Stimulated activated memory B cell treated with anti-CD40 and anti-IgM and Interleukin-4, amounts not matched to agents 10 μg/mL and 1 μg/mL and 100 μg/mL, for 72 hours (primary cell): ENCODE measurements around the gene TLE7.

ENCODE experiments used
- ATAC-seq: fragments of 150-1000 bp; cut with Tn5 transposase; 2 replicates; pipeline ENCODE4 v1.10.0; 2021
- H3K27ac Mint-ChIP-seq: one replicate; pipeline ENCODE4 v1.8.0; 2022; ENCODE audit warnings: mild to moderate bottlenecking, mixed read lengths
- H3K27me3 Mint-ChIP-seq: one replicate; pipeline ENCODE4 v1.8.0; 2022; ENCODE audit warnings: mixed read lengths
- H3K36me3 Mint-ChIP-seq: one replicate; pipeline ENCODE4 v1.8.0; 2022; ENCODE audit warnings: mixed read lengths
- H3K4me1 Mint-ChIP-seq: one replicate; pipeline ENCODE4 v1.8.0; 2022; ENCODE audit warnings: mixed read lengths
- H3K4me3 Mint-ChIP-seq: one replicate; pipeline ENCODE4 v1.8.0; 2022; ENCODE audit warnings: mild to moderate bottlenecking, moderate library complexity, mixed read lengths
- H3K9me3 Mint-ChIP-seq: one replicate; pipeline ENCODE4 v1.8.0; 2022; ENCODE audit warnings: mixed read lengths

TLE7 gene

DNA sequence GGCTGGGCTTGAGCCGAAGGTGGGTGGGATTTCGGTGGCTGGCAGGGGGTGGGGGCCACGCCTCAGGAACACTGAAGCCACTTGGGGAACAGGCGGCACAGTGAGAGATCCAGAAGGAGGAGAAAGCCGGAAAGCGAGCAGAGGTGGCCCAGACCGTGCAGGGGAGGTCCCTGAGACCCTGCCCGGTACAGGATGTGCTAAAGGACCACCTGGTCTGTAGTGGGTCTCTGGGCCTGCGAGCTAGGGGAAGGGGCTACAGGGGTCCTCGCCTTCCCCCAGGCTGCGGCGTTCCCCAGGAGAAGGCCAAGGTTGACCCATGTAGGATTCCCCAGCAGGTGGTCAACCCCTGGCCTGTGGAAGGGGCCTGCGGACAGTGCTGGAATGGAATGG is at the start of gene TLE7:
TSS of gene TLE7 (minus strand) at position 4 of the 390 bp plus-strand sequence. CDS start 8,730 bp downstream, outside the sequence.
- Mint-ChIP-seq H3K36me3 (no peaks in the 10 kb centered on the region), H3K4me3 (no peak within 1 kb of the TSS)

DNA sequence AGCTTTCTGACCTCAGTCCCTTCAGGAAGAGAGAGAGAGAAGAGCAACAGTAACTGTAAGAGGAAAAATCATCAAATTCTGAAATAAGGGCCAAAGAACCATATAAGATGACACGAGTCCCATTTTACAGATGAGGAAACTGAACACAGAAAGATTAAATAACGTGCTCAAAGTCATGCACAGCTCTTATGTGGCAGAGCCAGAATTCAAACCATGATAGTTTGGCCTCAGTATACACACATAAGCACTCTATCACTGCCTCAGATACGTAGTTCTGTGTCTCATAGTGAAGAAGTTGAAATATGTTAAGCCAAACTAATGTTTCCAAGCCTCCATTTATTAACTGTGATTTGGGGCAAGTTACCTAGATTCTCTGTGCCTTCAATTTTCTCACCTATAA is 49.2 kb upstream of the TLE7 start:
- H3K27me3 Mint-ChIP-seq: no peaks in the 10 kb centered on the region
- H3K4me1 Mint-ChIP-seq: no peaks in the 10 kb centered on the region
- no peaks in the 10 kb centered on the region for H3K36me3 Mint-ChIP-seq
- no peak overlapping the region for H3K4me3 Mint-ChIP-seq
- H3K27ac Mint-ChIP-seq: no peak overlapping the region
- H3K9me3 Mint-ChIP-seq: peaks cover 3% of the 10 kb centered on the region
- ATAC-seq: no peak

More for the DNA sequence above, at the start of gene TLE7:
- Mint-ChIP-seq H3K9me3 (peaks cover 11% of the 10 kb centered on the region), H3K27ac (no peak within 1 kb of the TSS), H3K27me3 (peaks cover 34% of the 10 kb centered on the region), H3K4me1 (no peaks in the 10 kb centered on the region)
- no peak for ATAC-seq

DNA sequence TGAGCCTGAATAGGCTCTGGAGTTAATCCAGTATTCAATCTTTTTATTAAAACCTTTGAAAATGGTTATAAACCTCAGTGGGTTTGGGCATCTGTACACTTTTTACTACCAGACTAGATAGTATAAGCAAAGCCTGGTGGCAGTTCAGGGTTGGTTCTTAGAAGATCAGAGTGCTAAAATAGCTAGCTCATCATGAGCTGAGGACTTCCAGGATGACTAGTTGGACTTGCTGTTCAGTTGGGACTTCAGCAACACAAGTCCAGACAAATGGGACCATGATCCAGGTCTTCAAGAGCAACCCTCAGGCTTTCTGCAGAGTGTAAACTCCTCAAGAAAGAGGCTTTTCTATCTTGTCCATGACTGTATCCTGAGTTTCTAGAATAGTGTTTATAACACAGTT is 48.5 kb upstream of the TLE7 start:
- Mint-ChIP-seq H3K27me3 (no peaks in the 10 kb centered on the region), H3K27ac (no peak overlapping the region), H3K4me1 (no peaks in the 10 kb centered on the region), H3K4me3 (no peak overlapping the region), H3K9me3 (peaks cover 3% of the 10 kb centered on the region), H3K36me3 (no peaks in the 10 kb centered on the region)
- ATAC-seq: no peak

DNA sequence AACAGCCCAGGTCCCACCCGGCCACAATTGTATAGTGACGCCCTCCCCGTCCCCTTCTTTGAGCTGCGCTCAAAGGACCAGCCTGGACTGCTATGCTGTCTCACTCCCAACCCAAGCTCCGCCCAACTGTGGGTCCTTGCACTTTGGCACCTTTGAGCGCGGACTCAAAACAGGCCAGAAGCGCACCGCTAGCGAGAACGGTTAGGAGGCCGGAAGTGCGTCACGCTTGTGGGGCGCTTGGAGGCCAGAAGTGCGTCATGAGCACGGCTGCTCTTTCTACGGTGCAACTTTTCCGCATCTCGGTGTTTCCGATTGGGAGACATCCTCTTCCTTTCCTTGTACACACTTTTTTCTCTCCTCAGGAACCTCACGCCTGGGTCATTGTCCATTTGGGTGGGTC is 47.3 kb upstream of the TLE7 start, which contains the start of gene ZNF19:
TSS of gene ZNF19 (minus strand) at position 203 of the 400 bp plus-strand sequence. CDS start 7,210 bp downstream, outside the sequence.
- no peaks in the 10 kb centered on the region for H3K27me3 Mint-ChIP-seq
- no peak within 1 kb of the TSS for H3K27ac Mint-ChIP-seq
- H3K36me3 Mint-ChIP-seq: no peaks in the 10 kb centered on the region
- H3K4me3 Mint-ChIP-seq: no peak within 1 kb of the TSS
- H3K4me1 Mint-ChIP-seq: no peaks in the 10 kb centered on the region
- ATAC-seq: no peak
- H3K9me3 Mint-ChIP-seq: peaks cover 3% of the 10 kb centered on the region

DNA sequence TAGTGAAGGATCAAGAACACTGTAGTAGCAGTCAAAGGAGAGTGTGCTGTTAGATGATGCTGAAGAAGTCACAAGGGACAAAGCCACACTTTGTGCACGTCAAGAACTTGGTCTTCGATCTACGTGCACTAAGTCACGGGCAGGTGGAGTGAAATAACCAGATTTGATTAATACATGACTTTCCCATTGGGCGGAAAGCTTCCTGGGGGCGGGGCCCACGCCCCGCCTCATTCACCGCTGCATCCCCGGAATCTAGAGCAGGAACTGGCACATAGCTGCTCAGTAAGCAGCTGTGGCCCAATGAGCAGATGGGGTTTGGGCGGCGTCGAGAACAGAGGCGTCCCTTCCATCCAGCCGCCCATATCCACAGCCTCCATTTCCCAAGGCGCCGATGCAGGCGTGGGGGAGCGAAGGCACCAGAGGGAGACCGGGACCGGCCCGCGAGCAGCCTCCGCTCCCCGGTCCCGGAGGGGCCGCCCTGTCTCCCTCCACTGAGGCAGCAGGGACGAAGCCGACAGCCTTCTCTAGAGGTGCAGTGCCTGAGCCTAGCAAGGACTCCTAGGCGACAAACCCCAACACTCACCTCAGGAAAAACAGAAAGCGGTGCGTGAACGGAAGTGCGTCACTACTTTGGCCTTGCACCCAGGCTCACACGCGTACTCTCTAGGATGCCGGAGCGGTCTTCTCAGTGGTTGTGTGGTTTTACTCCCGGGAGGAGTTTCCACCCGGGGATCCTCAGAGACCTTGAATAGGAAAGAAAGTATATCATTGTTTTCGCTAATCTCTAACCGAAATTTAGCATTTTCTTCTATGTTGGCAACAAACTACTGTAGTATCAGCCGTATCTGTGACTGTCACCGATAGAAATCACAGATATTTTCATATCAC is 42.4 kb upstream of the TLE7 start:
- Mint-ChIP-seq H3K36me3 (peaks cover 9% of the 10 kb centered on the region), H3K9me3 (peaks cover 3% of the 10 kb centered on the region), H3K27ac (peak overlapping the region; percentile 95), H3K27me3 (no peaks in the 10 kb centered on the region), H3K4me1 (peaks cover 10% of the 10 kb centered on the region), H3K4me3 (peak overlapping the region; percentile 92)
- peak; percentile 95 for ATAC-seq

DNA sequence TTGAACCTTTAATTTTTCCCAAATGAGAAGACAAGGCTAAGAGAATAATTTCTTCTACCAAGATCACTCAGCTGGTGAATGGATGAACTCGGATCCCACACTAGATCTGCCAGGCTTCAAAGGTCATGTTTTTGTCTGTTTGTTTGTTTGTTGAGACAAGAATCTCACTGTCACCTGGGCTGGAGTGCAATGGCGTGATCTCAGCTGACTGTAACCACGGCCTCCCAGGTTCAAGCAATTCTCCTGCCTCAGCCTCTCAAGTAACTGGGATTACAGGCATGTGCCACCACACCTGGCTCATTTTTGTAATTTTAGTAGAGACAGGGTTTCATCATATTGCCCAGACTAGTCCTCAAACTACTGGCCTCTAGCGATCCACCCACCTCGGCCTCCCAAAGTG is 40.7 kb upstream of the TLE7 start:
- Mint-ChIP-seq H3K27me3 (no peaks in the 10 kb centered on the region), H3K4me3 (no peak overlapping the region), H3K4me1 (peaks cover 10% of the 10 kb centered on the region), H3K27ac (no peak overlapping the region), H3K9me3 (peaks cover 3% of the 10 kb centered on the region), H3K36me3 (peaks cover 14% of the 10 kb centered on the region)
- ATAC-seq: no peak

DNA sequence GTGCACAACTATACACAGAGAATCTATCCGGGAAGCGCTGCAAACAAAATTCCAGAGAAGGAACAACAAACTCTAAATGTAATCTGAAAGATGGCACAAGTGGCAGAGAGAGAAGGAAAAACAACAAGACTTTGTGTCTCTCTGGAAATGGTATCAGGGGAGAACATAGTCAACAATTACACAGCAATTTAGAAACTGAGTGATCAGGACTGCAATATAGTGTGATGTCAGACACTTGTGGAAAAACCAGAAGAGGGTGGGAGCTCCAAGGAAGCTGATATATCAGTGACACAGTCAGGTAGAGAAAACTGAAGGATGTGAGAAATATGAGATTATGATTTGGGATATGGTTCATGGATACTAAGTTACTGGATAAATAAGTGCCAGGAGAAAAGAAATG is 39.1 kb upstream of the TLE7 start:
- no peak overlapping the region for H3K27ac Mint-ChIP-seq
- H3K4me1 Mint-ChIP-seq: peaks cover 10% of the 10 kb centered on the region
- peaks cover 30% of the 10 kb centered on the region for H3K36me3 Mint-ChIP-seq
- no peak overlapping the region for H3K4me3 Mint-ChIP-seq
- no peak for ATAC-seq
- H3K27me3 Mint-ChIP-seq: no peaks in the 10 kb centered on the region
- H3K9me3 Mint-ChIP-seq: no peaks in the 10 kb centered on the region

DNA sequence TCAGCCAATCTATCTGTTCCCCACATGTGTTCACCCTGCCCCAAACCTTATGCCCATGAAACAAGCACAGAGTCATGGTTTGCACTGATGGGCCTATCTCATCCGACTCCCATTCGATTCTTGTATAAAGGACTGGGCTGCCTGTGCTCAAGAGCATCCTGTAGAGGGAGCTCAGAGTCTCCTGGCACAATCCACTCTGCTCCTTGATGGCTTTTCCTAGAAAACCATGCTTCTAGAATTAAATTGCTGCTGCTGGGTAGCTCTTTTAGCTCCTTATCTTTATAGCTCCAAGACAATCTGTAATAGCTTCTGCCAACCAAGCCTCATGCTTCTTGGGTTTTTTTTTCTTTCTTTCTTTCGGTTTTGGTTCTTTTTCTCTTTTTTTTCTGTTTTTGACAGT is 37.6 kb upstream of the TLE7 start:
- H3K27ac Mint-ChIP-seq: no peak overlapping the region
- H3K36me3 Mint-ChIP-seq: peaks cover 43% of the 10 kb centered on the region

DNA sequence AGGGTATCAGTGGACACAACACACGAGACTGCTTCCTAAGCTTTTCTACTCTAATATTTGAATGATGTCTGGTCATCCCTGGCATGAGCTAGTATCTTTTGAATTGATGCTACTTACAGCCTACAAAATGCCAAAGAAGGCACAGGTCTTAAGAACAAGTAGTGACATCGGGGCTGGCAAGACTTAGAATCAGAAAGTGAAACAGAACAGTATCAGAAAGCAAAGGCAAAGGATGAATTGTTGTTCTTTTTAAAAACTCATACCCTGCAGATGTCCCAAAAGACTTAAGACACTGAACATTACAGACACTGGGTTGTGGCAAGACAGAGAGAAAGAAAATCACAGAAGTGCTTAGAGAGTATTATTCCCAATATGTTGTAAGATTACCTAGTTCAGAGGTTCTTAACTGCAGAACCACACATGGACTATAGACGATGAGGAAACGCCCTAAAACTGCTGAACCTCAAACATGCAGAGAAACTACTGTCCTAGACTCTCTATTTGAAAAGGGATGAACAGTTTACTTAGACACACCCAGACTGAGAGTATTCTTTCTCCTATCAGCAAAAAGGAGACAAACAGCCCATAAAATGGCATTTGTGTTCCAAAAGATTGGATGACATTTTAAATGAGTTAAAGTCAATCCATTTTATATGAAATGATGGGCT is 34.7 kb upstream of the TLE7 start:
- Mint-ChIP-seq H3K4me1 (no peaks in the 10 kb centered on the region), H3K9me3 (no peaks in the 10 kb centered on the region), H3K4me3 (no peak overlapping the region), H3K36me3 (peaks cover 60% of the 10 kb centered on the region), H3K27ac (no peak overlapping the region), H3K27me3 (no peaks in the 10 kb centered on the region)
- ATAC-seq: no peak

More for the DNA sequence above, 37.6 kb upstream of the TLE7 start:
- H3K27me3 Mint-ChIP-seq: no peaks in the 10 kb centered on the region
- ATAC-seq: no peak
- no peaks in the 10 kb centered on the region for H3K9me3 Mint-ChIP-seq
- peaks cover 10% of the 10 kb centered on the region for H3K4me1 Mint-ChIP-seq
- no peak overlapping the region for H3K4me3 Mint-ChIP-seq

DNA sequence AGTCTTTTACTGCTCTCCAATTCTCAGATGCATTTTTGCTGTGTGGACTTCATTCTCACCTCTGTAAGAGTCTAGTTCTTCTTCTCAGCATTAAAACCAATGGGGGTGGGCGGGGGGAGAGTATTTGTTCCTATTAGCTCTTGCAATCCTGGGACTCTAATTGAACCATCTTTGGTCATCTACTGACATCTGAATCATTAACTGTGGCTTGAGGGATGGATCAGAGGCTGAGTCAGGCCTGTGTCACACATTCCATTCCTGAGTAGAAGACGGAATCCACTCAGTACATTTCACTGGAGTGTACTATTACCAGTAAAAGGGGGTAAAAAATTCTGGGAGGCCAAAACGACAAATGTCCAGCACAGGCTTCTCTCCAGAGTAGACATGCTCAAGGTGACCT is 33.0 kb upstream of the TLE7 start:
- Mint-ChIP-seq H3K36me3 (peaks cover 51% of the 10 kb centered on the region), H3K4me3 (no peak overlapping the region), H3K9me3 (no peaks in the 10 kb centered on the region), H3K27me3 (no peaks in the 10 kb centered on the region), H3K4me1 (no peaks in the 10 kb centered on the region), H3K27ac (no peak overlapping the region)
- no peak for ATAC-seq

DNA sequence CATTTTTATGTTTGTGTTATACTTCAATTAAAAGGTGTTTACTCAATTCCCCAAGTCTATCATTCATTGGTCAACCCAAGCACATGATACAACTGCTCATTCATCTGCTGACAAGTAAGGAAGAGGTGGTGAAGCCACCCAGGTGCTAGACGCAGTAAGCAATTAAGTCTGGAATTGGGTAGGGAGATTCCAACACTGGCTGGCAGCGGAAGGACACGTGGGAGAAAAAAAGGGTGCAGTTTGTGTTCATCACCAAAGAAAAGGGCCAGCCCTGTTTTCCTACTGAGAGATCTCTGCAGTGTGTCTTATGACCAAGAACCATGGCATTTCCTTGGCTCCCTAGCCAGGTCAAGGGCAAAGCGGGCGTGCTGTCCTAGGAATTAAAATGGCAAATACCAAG is 32.0 kb upstream of the TLE7 start:
- Mint-ChIP-seq H3K4me1 (no peaks in the 10 kb centered on the region), H3K27me3 (no peaks in the 10 kb centered on the region), H3K27ac (no peak overlapping the region), H3K4me3 (no peak overlapping the region), H3K9me3 (no peaks in the 10 kb centered on the region), H3K36me3 (peaks cover 58% of the 10 kb centered on the region)
- no peak for ATAC-seq

DNA sequence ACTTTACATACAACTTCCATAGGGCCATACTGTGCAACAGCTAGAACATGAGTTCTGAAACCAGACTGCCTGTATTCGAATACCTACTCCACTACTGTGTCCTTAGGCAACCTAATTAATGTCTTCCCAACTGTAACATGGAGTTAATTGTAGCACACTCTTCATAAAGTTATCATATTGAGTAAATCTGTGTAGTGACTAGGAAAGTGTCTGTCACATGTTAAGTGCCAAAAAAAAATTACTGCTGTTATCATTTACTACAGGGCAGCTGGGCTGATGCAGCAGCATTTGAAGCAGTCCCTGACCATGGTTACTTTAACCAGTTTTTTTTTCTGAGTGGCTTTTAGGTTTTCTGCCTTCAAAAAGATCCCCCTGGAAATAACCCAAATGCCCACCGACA is 31.1 kb upstream of the TLE7 start:
- Mint-ChIP-seq H3K4me1 (no peaks in the 10 kb centered on the region), H3K27me3 (no peaks in the 10 kb centered on the region), H3K36me3 (peaks cover 60% of the 10 kb centered on the region), H3K4me3 (no peak overlapping the region), H3K9me3 (no peaks in the 10 kb centered on the region), H3K27ac (no peak overlapping the region)
- no peak for ATAC-seq

DNA sequence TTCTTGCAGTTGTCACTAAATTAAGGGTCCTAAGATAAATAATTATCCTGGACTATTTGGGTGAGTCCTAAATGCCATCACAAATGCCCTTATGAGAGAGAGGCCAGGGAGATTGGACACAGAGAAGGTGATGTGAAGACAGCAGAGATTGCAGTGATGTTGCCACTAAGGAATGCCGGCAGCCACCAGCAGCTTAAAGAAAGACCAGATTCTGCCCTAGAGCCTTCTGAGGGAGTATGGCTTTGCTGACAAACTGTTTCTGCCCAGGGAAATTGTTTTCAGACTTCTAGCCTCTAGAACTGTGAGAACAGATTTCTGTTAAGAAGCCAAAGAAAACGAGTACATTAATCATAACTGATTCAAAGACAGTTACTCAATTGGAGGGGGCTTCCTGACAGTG is 30.2 kb upstream of the TLE7 start:
- no peak for ATAC-seq
- Mint-ChIP-seq H3K4me3 (no peak overlapping the region), H3K27ac (no peak overlapping the region), H3K4me1 (no peaks in the 10 kb centered on the region), H3K9me3 (no peaks in the 10 kb centered on the region), H3K36me3 (peaks cover 51% of the 10 kb centered on the region), H3K27me3 (no peaks in the 10 kb centered on the region)

DNA sequence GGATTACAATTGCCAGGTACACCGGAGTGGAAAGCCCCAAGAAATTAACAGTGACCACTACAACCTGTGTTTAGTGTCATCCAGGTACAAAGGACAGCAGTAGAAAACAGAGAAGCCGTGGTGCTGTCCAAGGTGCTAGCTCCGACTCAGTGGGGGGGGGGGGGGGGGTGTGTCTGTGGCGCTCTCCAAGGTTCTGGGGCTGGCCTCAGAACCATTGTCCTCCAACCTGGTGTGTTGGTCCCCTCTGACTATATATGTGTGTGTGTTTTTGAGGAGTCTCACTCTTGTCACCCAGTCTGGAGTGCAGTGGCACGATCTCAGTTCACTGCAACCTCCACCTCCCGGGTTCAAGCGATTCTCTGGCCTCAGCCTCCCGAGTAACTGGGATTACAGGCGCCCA is 26.0 kb upstream of the TLE7 start:
- H3K9me3 Mint-ChIP-seq: no peaks in the 10 kb centered on the region
- H3K27me3 Mint-ChIP-seq: no peaks in the 10 kb centered on the region
- no peak overlapping the region for H3K4me3 Mint-ChIP-seq
- peaks cover 13% of the 10 kb centered on the region for H3K36me3 Mint-ChIP-seq
- ATAC-seq: no peak
- H3K4me1 Mint-ChIP-seq: peaks cover 6% of the 10 kb centered on the region
- H3K27ac Mint-ChIP-seq: no peak overlapping the region

DNA sequence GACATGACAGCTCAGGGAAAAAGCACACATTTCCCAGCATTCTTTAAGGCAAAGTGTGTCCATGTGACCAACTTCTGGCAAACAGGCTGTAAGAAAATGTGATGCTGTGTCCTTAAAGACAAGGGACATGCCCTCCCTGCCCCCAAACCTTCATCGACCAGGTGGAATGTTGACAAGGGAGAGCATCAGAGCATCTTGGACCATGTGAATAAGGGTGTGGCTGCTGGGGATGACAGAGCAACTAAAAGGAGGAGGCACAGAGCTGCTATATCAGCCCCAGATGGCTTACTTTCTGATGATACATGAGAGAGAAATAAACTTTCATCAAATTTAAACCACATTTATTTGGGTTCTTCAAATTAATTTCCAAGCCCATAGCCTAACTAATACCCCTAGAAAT is 22.4 kb upstream of the TLE7 start:
- Mint-ChIP-seq H3K4me3 (no peak overlapping the region), H3K9me3 (no peaks in the 10 kb centered on the region), H3K4me1 (peaks cover 10% of the 10 kb centered on the region), H3K27me3 (no peaks in the 10 kb centered on the region), H3K27ac (no peak overlapping the region), H3K36me3 (peaks cover 6% of the 10 kb centered on the region)
- ATAC-seq: no peak
